ENCODE results near the gene NETO1. TPM values are rescaled to one million over a fixed set of nuclear protein-coding genes. Genes with fewer than 3 reads are reported as not detected.

Gene NETO1
- total RNA-seq, 1 donor from 2014 or later = not detected

GRCh38 chr18:72727776-72728175 lies 140.0 kb downstream of the NETO1 start:
- no peak overlapping the region for H3K27ac ChIP-seq (replicated peaks)
- no peaks in the 10 kb centered on the region for H3K36me3 ChIP-seq
- TF ChIP-seq, protein P1, sequence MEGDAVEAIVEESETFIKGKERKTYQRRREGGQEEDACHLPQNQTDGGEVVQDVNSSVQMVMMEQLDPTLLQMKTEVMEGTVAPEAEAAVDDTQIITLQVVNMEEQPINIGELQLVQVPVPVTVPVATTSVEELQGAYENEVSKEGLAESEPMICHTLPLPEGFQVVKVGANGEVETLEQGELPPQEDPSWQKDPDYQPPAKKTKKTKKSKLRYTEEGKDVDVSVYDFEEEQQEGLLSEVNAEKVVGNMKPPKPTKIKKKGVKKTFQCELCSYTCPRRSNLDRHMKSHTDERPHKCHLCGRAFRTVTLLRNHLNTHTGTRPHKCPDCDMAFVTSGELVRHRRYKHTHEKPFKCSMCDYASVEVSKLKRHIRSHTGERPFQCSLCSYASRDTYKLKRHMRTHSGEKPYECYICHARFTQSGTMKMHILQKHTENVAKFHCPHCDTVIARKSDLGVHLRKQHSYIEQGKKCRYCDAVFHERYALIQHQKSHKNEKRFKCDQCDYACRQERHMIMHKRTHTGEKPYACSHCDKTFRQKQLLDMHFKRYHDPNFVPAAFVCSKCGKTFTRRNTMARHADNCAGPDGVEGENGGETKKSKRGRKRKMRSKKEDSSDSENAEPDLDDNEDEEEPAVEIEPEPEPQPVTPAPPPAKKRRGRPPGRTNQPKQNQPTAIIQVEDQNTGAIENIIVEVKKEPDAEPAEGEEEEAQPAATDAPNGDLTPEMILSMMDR (IDR thresholded peaks at IDR 0.05; ENCODE audit: borderline replicate concordance) = no peak
- H3K27me3 ChIP-seq (ENCODE audit: low read depth) = no peaks in the 10 kb centered on the region
- H3K4me3 ChIP-seq = no peak overlapping the region
- peaks cover 8% of the 10 kb centered on the region for H3K9me3 ChIP-seq (replicated peaks)
- no peak for DNase-seq
- intact Hi-C loops (cut with micrococcal nuclease) = no loop called here
- H3K4me1 ChIP-seq = no peaks in the 10 kb centered on the region

DNA sequence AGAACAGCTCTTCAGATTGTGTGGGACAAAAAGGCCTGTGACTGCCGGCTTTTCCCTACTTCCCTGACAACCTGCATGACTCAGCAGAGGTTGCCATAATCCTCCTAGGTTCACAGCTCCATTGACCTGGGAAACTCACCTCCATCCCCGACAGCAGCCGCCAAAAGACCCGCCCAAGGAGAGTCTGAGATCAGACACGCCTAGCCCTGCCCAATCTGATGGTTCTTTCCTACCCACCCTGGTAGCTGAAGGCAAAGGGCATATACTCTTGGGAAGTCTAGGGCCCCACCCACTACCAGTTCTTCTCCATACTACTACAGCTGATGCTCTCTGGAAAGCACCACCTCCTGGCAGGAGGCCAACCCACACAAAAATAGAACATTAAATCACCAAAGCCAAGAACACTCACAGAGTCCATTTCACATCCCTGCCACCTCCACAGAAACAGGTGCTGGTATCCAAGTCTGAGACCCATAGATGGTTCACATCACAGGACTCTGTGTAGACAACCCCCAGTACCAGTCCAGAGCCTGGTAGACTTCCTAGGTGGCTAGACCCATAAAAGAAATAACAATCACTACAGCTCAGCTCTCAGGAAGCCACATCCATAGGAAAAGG lies 140.6 kb downstream of the NETO1 start:
- TF ChIP-seq, protein P1 (IDR thresholded peaks at IDR 0.05; ENCODE audit: borderline replicate concordance) = no peak
- no peak for DNase-seq
- Histone ChIP-seq H3K9me3 (replicated peaks) (peaks cover 8% of the 10 kb centered on the region), H3K36me3 (no peaks in the 10 kb centered on the region), H3K4me3 (no peak overlapping the region), H3K27ac (replicated peaks) (no peak overlapping the region), H3K4me1 (no peaks in the 10 kb centered on the region), H3K27me3 (ENCODE audit: low read depth) (no peaks in the 10 kb centered on the region)
- intact Hi-C loops (cut with micrococcal nuclease) = no loop called here

GRCh38 chr18:72726201-72726600 lies 141.6 kb downstream of the NETO1 start:
- Histone ChIP-seq H3K27me3 (ENCODE audit: low read depth) (no peaks in the 10 kb centered on the region), H3K4me3 (no peak overlapping the region), H3K36me3 (no peaks in the 10 kb centered on the region), H3K4me1 (no peaks in the 10 kb centered on the region), H3K9me3 (replicated peaks) (peaks cover 8% of the 10 kb centered on the region), H3K27ac (replicated peaks) (no peak overlapping the region)
- TF ChIP-seq, protein P1 (IDR thresholded peaks at IDR 0.05; ENCODE audit: borderline replicate concordance) = no peak
- DNase-seq = no peak
- intact Hi-C loops (cut with micrococcal nuclease) = no loop called here

- TF ChIP-seq, protein P1 (IDR thresholded peaks at IDR 0.05; ENCODE audit: borderline replicate concordance) = no peak
- no peak overlapping the region for H3K4me3 ChIP-seq
- intact Hi-C loops (cut with micrococcal nuclease) = no loop called here
- no peak for DNase-seq
- peaks cover 5% of the 10 kb centered on the region for H3K9me3 ChIP-seq (replicated peaks)
- H3K36me3 ChIP-seq = no peaks in the 10 kb centered on the region
- no peaks in the 10 kb centered on the region for H3K4me1 ChIP-seq
- H3K27ac ChIP-seq (replicated peaks) = no peak overlapping the region
- H3K27me3 ChIP-seq (ENCODE audit: low read depth) = no peaks in the 10 kb centered on the region
Measured at GRCh38 chr18:72721330-72721729, 146.5 kb downstream of the NETO1 start.

- intact Hi-C loops (cut with micrococcal nuclease) = no loop called here
- no peak for DNase-seq
- Histone ChIP-seq H3K27ac (replicated peaks) (no peak overlapping the region), H3K9me3 (replicated peaks) (no peaks in the 10 kb centered on the region), H3K27me3 (ENCODE audit: low read depth) (no peaks in the 10 kb centered on the region), H3K4me3 (no peak overlapping the region), H3K36me3 (no peaks in the 10 kb centered on the region), H3K4me1 (no peaks in the 10 kb centered on the region)
- TF ChIP-seq, protein P1 (IDR thresholded peaks at IDR 0.05; ENCODE audit: borderline replicate concordance) = no peak
Measured at GRCh38 chr18:72720116-72720515, 147.7 kb downstream of the NETO1 start.

All from left ventricle myocardium inferior (tissue), 1 donor.